Measurements from ENCODE around the gene CNTNAP2. TPM values are rescaled to one million over a fixed set of nuclear protein-coding genes. Genes with fewer than 3 reads are reported as not detected.

Gene CNTNAP2
- total and polyA plus RNA-seq, 9 donors: 0.24 to 7.0 (median 1.5) TPM

DNA sequence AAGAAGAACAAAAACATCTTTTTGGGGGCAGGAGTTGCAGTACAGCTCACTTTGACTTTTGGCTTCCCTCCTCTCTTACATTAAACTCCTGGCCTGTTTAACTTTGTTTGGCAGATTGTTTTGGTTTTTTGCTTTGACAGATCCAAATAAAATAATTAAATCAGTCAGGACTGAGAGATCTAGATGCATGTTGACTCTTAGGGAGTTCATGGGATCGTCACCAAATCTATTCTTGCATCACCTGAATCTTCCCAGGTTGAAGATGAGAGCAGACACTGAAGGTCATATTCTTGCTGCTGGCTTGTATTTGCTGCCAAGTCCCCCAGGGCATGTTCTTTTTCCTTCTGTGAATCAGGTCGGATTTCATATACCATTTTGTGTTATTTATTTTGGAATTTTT, 759.4 kb downstream of the CNTNAP2 start:
- H3K36me3 ChIP-seq: no peaks in the 10 kb centered on the region
- no peak for TF ChIP-seq POLR2A (IDR thresholded peaks at IDR 0.05)
- TF ChIP-seq, protein P1, sequence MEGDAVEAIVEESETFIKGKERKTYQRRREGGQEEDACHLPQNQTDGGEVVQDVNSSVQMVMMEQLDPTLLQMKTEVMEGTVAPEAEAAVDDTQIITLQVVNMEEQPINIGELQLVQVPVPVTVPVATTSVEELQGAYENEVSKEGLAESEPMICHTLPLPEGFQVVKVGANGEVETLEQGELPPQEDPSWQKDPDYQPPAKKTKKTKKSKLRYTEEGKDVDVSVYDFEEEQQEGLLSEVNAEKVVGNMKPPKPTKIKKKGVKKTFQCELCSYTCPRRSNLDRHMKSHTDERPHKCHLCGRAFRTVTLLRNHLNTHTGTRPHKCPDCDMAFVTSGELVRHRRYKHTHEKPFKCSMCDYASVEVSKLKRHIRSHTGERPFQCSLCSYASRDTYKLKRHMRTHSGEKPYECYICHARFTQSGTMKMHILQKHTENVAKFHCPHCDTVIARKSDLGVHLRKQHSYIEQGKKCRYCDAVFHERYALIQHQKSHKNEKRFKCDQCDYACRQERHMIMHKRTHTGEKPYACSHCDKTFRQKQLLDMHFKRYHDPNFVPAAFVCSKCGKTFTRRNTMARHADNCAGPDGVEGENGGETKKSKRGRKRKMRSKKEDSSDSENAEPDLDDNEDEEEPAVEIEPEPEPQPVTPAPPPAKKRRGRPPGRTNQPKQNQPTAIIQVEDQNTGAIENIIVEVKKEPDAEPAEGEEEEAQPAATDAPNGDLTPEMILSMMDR (IDR thresholded peaks at IDR 0.05): no peak
- no peak for TF ChIP-seq EP300 (IDR thresholded peaks at IDR 0.05)
- DNase-seq: no peak
- WGBS, 3 donors: 11 to 16% (median 15%) methylated on average over 2 of the region's 2 CpGs
- H3K27me3 ChIP-seq: no peaks in the 10 kb centered on the region
- H3K27ac ChIP-seq: no peak overlapping the region
- H3K4me3 ChIP-seq: no peak overlapping the region
- no peaks in the 10 kb centered on the region for H3K9me3 ChIP-seq
- intact Hi-C loops (cut with DNase I): no loop called here
- no peaks in the 10 kb centered on the region for H3K4me1 ChIP-seq (ENCODE audit: insufficient read depth)

DNA sequence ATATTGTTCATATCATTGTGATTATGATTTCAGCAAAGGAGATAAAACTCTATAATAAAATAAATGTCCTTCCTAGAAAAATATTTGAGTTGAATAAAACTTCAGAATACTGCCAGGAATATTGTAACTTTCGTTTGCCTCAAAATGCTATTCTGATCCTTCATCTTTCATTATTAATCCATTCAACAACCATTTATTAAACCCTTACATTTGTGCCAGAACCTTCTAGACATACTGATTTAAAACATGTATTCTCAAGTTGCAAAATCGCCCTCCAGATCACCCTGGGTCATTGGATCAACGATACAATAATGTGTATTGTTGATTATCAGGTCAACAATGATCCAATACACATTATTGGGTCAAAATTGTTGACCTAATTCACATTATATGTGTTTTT, 759.8 kb downstream of the CNTNAP2 start:
- Histone ChIP-seq H3K4me1 (ENCODE audit: insufficient read depth) (no peaks in the 10 kb centered on the region), H3K36me3 (no peaks in the 10 kb centered on the region), H3K9me3 (no peaks in the 10 kb centered on the region), H3K27ac (no peak overlapping the region), H3K27me3 (no peaks in the 10 kb centered on the region), H3K4me3 (no peak overlapping the region)
- 41 to 43% (median 43%) methylated on average over 3 of the region's 3 CpGs for WGBS, 3 donors
- intact Hi-C loops (cut with DNase I): no loop called here
- no peak for DNase-seq
- TF ChIP-seq, protein P1 (IDR thresholded peaks at IDR 0.05): no peak
- TF ChIP-seq EP300 (IDR thresholded peaks at IDR 0.05): no peak
- no peak for TF ChIP-seq POLR2A (IDR thresholded peaks at IDR 0.05)

DNA sequence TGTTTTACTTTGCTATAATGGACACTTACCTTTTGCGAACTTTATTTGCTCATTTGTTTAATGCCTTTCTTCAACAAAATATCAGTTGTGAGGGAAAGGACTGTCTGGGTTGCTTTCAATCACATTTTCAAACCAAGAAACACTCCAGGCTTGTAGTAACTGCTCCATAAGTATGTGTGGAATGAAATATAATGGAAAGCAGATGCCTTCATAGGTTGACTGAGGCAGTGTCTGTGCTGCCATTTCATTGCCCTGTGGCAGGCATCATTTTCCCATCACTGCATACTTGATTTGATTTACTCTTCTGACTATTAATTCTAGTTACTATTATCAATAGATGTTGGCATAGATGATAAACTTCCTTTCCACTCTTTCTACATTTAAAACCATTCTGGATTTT, 762.3 kb downstream of the CNTNAP2 start:
- TF ChIP-seq, protein P1 (IDR thresholded peaks at IDR 0.05): no peak
- TF ChIP-seq EP300 (IDR thresholded peaks at IDR 0.05) (no peak), POLR2A (IDR thresholded peaks at IDR 0.05) (no peak)
- DNase-seq: no peak
- H3K27ac ChIP-seq: no peak overlapping the region
- intact Hi-C loops (cut with DNase I): no loop called here
- H3K4me1 ChIP-seq (ENCODE audit: insufficient read depth): no peaks in the 10 kb centered on the region
- no peaks in the 10 kb centered on the region for H3K36me3 ChIP-seq
- H3K27me3 ChIP-seq: no peaks in the 10 kb centered on the region
- H3K9me3 ChIP-seq: no peaks in the 10 kb centered on the region
- no peak overlapping the region for H3K4me3 ChIP-seq
- WGBS, 3 donors: 96 to 99% (median 98%) methylated on average over 1 of the region's 1 CpG

DNA sequence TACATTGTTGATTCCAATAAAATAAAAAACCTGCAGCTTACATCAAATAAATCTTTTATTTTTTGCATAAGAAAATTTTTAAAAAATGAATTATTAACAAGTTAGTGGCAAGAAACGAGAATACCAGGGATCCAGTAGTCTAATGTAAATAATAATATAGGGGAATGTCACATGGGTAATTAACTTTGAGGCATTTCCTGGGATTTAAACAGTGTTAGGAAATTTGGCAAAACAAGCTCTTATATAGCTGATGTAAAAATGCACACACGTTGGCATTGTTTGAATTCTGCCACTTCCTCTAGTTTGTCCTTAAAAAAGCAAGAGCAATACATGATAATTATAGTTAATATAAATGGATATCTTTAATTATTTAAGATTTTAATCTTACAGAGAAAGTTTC, 768.6 kb downstream of the CNTNAP2 start:
- no peak overlapping the region for H3K27ac ChIP-seq
- WGBS, 3 donors: 35 to 73% (median 48%) methylated on average over 2 of the region's 2 CpGs

More for the DNA sequence above, 768.6 kb downstream of the CNTNAP2 start:
- Histone ChIP-seq H3K27me3 (no peaks in the 10 kb centered on the region), H3K4me1 (ENCODE audit: insufficient read depth) (no peaks in the 10 kb centered on the region), H3K36me3 (no peaks in the 10 kb centered on the region), H3K9me3 (no peaks in the 10 kb centered on the region), H3K4me3 (no peak overlapping the region)
- DNase-seq: no peak
- no peak for TF ChIP-seq EP300 (IDR thresholded peaks at IDR 0.05)
- TF ChIP-seq, protein P1 (IDR thresholded peaks at IDR 0.05): no peak
- intact Hi-C loops (cut with DNase I): no loop called here
